Measurements from ENCODE around the gene GTF2A2.

- no peak for TF ChIP-seq CTCF (IDR thresholded peaks at IDR 0.05; ENCODE audit: low read depth, low read length, poor library complexity, severe bottlenecking)
- no peak for TF ChIP-seq EZH2phosphoT487 (IDR thresholded peaks at IDR 0.05; ENCODE audit: borderline replicate concordance, low read length)
Measured at GRCh38 chr15:59668556-59668955, 11.2 kb upstream of the GTF2A2 start.
